SK-N-MC (cell line): ENCODE results near the gene CTBS.

Experiments used
- EZH2 ChIP-seq: fragments of 200-600 bp; sonication (generic); IDR thresholded peaks from one replicate; pipeline ENCODE4 v1.6.1; 2017; ENCODE audit warnings: antibody characterized with exemption
- FOXP2 ChIP-seq: optimal IDR thresholded peaks from 2 replicates; pipeline ENCODE3; 2011; ENCODE audit warnings: mild to moderate bottlenecking, moderate library complexity; ENCODE audit not compliant: insufficient read depth; ENCODE audit errors: extremely low read length, control extremely low read depth
- POLR2AphosphoS5 ChIP-seq: IDR thresholded peaks from 2 replicates; pipeline ENCODE4 v1.6.1; 2012; ENCODE audit warnings: mild to moderate bottlenecking, low read depth, low read length, borderline replicate concordance

- TF ChIP-seq POLR2AphosphoS5 (no peak), EZH2 (no peak), FOXP2 (no peak)
Measured at GRCh38 chr1:84540759-84541158, 33.5 kb downstream of the CTBS start.
